H1 (cell line): ENCODE data around the gene KIAA1328. TPM values are rescaled to one million over a fixed set of nuclear protein-coding genes. Genes with fewer than 3 reads are reported as not detected.

Experiments used
- BRCA1 ChIP-seq: IDR thresholded peaks from 2 replicates; pipeline ENCODE4 v1.6.1; 2012; ENCODE audit warnings: low read depth, low read length, improper control_type of control experiment
- CHD7 ChIP-seq: fragments of 300-600 bp; sonication (generic); IDR thresholded peaks from 2 replicates; pipeline ENCODE4 v1.7.1; 2012; ENCODE audit warnings: low read length, moderate library complexity, mild to moderate bottlenecking, inconsistent platforms; ENCODE audit not compliant: insufficient replicate concordance
- CTBP2 ChIP-seq: IDR thresholded peaks from 2 replicates; pipeline ENCODE4 v1.7.0; 2011; ENCODE audit warnings: borderline replicate concordance, mild to moderate bottlenecking, moderate library complexity, mixed read lengths, low read length; ENCODE audit not compliant: insufficient read depth, insufficient read length
- EGR1 ChIP-seq: IDR thresholded peaks from 2 replicates; pipeline ENCODE4 v1.6.1; 2011; ENCODE audit warnings: low read depth, low read length, borderline replicate concordance
- SP1 ChIP-seq: IDR thresholded peaks from 2 replicates; pipeline ENCODE4 v1.6.1; 2011; ENCODE audit warnings: low read depth, low read length
- TAF7 ChIP-seq: optimal IDR thresholded peaks from 2 replicates; pipeline ENCODE3; 2011; ENCODE audit warnings: low read depth, mild to moderate bottlenecking, inconsistent platforms, low read length, moderate library complexity, borderline replicate concordance
- USF2 ChIP-seq: IDR thresholded peaks from 2 replicates; pipeline ENCODE4 v1.6.1; 2011; ENCODE audit warnings: low read length, improper control_type of control experiment
- polyA plus RNA-seq, 7 experiments: library from polyadenylated mRNA; depleted of rRNA in 3 of 7; stranded (reverse) in 5 of 7; unstranded in 2 of 7; fragments of >200 nt in 5 of 7; fragments of 200-250 nt in 2 of 7; gene quantifications; 1 replicate in 5 of 7; 2 replicates in 1 of 7; 4 replicates in 1 of 7; pipeline versions ENCODE4 v1.2.1 to v1.2.3, GENCODE V29; 2011 to 2013; ENCODE audit warnings: missing spikeins in 2 of 7, mixed read lengths in 2 of 7
- total RNA-seq: library from RNA; stranded (reverse); fragmentation: NEBNext Ultra II Directional; extraction: Animal tissue kit (Norgen Biotek cat#: 25700); gene quantifications from 2 replicates; pipeline ENCODE4 v1.2.1, GENCODE V29; 2021

Gene KIAA1328
- total and polyA plus RNA-seq, 2 of the 8 experiments (the other 6 are each of a cell fraction or from before 2014, with no cell fraction given): 2.6 to 5.7 TPM

- TF ChIP-seq CHD7 (no peak), TAF7 (no peak), BRCA1 (no peak), SP1 (no peak), CTBP2 (no peak), EGR1 (no peak), USF2 (no peak)
Measured at GRCh38 chr18:37248281-37248680, 419.4 kb downstream of the KIAA1328 start (continued).
